Melanocyte of skin (primary cell): Measurements from ENCODE around the gene AVPR2. TPM values are rescaled to one million over a fixed set of nuclear protein-coding genes. Genes with fewer than 3 reads are reported as not detected.

Source experiments
- total RNA-seq, 2 donors: library from RNA; depleted of rRNA; stranded (reverse); fragments of >200 nt; gene quantifications; 2 replicates each; pipeline ENCODE4 v1.2.3, GENCODE V29; 2012

Gene AVPR2
- total RNA-seq, result under 1 TPM in 1 of 2 donors, not detected in 1; 0.33 TPM

DNA sequence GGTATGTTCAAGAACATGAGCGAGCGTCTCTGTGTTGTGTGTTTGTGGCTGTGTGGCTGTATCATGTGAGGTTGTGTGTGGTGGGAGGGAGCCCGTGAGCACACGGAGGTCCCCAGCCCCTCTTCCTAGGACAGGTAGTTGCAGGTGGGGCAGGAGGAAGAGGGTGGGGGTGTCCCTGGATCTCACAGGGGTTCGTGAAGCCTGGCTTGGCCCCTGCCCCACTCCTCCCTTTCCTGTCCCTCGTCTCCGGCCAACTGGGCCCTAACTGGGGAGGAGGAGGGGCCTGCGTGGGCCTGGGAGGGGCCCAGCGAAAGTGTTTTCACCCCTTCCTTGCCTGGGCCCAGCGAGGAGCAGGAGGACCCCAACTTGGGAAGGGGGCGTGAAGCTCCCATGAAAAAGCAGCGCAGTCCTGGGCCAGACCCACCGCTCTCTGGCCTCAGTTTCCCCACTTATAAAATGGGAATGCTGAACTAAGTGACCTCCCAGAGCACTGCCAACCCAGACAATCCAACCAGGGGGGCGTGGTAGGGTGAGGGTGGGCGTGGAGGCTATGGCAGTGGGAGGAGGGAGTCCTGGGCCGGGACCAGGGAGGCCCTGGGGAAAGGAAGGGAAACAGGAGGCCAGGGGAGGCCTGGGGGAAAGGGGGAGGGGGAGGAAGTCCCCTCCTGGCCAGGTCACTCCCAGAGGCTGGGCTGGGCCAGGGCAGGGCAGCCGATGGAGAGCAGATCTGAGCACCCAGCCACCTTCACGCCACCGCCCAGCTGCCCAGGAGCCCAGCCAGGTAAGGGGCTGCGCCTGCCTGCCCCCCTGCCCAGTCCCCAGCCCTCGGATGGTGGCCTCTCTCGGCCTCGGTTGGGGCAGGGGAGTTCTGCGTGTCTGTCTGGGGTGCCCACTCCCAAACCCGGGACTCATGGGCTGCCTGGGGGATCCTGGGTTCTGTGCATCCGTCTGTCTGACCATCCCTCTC, at the start of gene AVPR2:
TSS of gene AVPR2 (plus strand) at position 683 of the 967 bp plus-strand sequence. CDS start 473 bp downstream, outside the sequence.

GRCh38 chrX:153885968-153886903, 18.2 kb upstream of the AVPR2 start, which contains the start of gene L1CAM:
Gene L1CAM (minus strand): TSS chrX:153886173. CDS start chrX:153875836, 10,337 bp downstream.

GRCh38 chrX:153925739-153926551, 21.5 kb downstream of the AVPR2 start, which contains the start of gene ARHGAP4:
Gene ARHGAP4 (minus strand): TSS chrX:153926264. CDS start chrX:153926202, 62 bp downstream.

GRCh38 chrX:153934762-153935325, 30.4 kb downstream of the AVPR2 start, which contains the start of gene NAA10:
Gene NAA10 (minus strand): TSS chrX:153935037. CDS start chrX:153934904, 133 bp downstream.

DNA sequence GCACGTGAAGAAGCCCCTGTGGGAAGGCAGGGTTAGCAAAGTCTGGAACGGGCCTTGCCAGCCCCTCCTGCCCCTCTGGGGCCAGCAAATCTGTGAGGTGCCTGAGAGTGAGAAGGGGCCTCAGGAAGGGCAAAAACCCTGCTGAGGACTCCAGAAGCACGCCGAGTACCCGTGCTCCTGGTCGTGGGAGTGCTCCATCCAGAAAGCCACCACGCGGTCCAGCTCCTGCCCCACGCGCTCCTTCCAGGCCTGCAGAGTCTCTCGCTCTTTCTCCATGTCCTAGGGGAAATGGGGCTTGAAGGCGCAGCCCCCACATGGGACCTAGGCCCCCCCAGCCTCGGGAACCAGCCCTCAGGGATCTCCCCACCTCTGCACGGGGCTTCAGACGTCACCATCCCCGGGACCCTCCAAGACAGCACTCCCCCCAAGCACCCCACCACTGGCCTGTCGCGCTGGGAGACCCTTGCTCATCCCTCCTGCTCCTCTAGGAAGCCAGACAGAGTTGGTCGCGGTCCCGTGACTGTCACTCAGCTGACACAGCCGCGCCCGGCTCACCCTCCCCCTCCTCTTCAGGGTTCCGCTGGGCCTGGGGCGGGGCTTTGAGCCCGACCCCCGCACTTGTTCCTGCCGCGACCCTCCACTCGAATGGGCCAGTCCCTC, 39.8 kb downstream of the AVPR2 start, which contains the start of gene RENBP:
TSS of gene RENBP (minus strand) at position 504 of the 660 bp plus-strand sequence. CDS start at position 471, 33 bp downstream.

Other genes with a start within 250 kb of the AVPR2 start
- gene PNCK, start 230.9 kb upstream of the AVPR2 start, total RNA-seq, result 1 to 10 TPM in 1 of 2 donors, under 1 TPM in 1; 0.33 to 1.4 TPM
- 10 to 100 TPM; 46.0 to 58.8 TPM for gene SLC6A8, start 216.7 kb upstream of the AVPR2 start, total RNA-seq
- 100 to 1,000 TPM; 150 to 223 TPM for gene BCAP31, start 180.3 kb upstream of the AVPR2 start, total RNA-seq
- gene ABCD1, start 179.8 kb upstream of the AVPR2 start, total RNA-seq, result 100 to 1,000 TPM in 1 of 2 donors, 10 to 100 TPM in 1; 88.4 to 114 TPM
- 1 to 10 TPM; 8.7 to 9.6 TPM for gene PLXNB3, start 140.4 kb upstream of the AVPR2 start, total RNA-seq
- gene SRPK3, start 123.6 kb upstream of the AVPR2 start, total RNA-seq, result under 1 TPM; under 0.01 to 0.33 TPM
- 10 to 100 TPM; 49.3 to 54.7 TPM for gene IDH3G, start 110.3 kb upstream of the AVPR2 start, total RNA-seq
- gene SSR4, start 110.0 kb upstream of the AVPR2 start, total RNA-seq, result 100 to 1,000 TPM in 1 of 2 donors, 10 to 100 TPM in 1; 93.6 to 110 TPM
- 1 to 10 TPM in 1 of 2 donors, under 1 TPM in 1; 1.00 to 1.7 TPM for gene PDZD4, start 74.1 kb upstream of the AVPR2 start, total RNA-seq
- 100 to 1,000 TPM; 127 to 207 TPM for gene L1CAM, start 18.5 kb upstream of the AVPR2 start, total RNA-seq
- 1 to 10 TPM; 2.3 to 3.8 TPM for gene ARHGAP4, start 21.6 kb downstream of the AVPR2 start, total RNA-seq
- gene NAA10, start 30.4 kb downstream of the AVPR2 start, total RNA-seq, result 10 to 100 TPM; 66.4 to 89.6 TPM
- gene RENBP, start 40.0 kb downstream of the AVPR2 start, total RNA-seq, result 10 to 100 TPM; 61.3 to 75.0 TPM
- 10 to 100 TPM; 32.0 to 37.6 TPM for gene HCFC1, start 67.1 kb downstream of the AVPR2 start, total RNA-seq
- gene TMEM187, start 68.1 kb downstream of the AVPR2 start, total RNA-seq, result 1 to 10 TPM; 6.0 to 9.3 TPM
- 10 to 100 TPM; 30.6 to 67.3 TPM for gene IRAK1, start 115.2 kb downstream of the AVPR2 start, total RNA-seq
- 10 to 100 TPM; 23.4 to 29.3 TPM for gene MECP2, start 193.0 kb downstream of the AVPR2 start, total RNA-seq
- gene OPN1LW, start 239.6 kb downstream of the AVPR2 start, total RNA-seq, result not detected